ENCODE measurements around the gene MOB3C. TPM values are rescaled to one million over a fixed set of nuclear protein-coding genes. Genes with fewer than 3 reads are reported as not detected.
A peak's percentile ranks its signal among the peaks of the same experiment; 100 is the strongest.

MOB3C gene
- total and polyA plus RNA-seq, 7 experiments from 2014 or later: 9.3 to 25.8 (median 21.7) TPM

DNA sequence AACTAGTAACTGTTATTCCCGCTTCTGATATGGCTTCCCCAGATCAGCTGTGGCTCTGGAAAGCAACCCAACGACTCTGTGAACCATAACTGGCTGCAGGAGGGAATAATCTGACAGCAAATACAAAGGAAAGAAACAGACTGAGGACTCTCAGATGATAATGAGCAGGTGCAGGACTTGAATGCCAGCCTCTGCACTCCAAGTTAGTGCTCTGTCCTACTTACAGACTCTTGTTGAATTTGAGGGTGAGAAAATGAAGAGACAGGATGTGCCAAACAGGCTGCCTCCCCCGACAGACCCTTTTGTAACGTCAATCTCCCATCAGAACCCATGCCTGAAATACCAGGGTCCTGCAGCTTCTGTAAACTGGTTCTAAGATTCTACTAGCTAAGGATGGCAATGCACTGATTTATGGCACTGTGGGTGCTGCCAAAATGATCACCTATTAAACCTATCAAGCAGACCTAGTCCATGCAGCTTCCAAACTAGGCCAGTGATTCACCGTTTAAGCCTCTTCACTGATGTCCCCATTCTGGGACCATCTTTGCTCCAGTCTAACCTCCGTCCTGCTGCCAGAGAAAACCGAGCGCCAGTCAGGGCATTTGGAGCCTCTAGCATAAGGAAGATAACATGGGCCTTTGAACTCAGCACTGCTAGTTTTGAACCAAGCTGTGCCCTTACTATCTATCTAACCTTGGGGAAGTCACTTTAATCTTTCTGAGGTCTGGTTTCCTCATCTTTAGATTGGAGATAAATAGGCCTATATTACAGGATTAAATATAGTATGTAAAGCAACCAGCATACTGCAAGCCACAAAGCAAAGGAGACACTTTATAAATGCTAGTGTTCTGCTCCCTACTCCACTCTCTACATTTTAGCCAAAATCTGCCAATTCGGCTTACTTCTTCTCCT lies 17.3 kb downstream of the MOB3C start:
- ChIA-PET CTCF (interaction anchor here (1.4 kb wide), 1 partner anchor 9 kb away, joined by 3 read pairs; no protein-coding TSS in a partner anchor), POLR2A (interaction anchor here (0.6 to 1.7 kb wide), 2 partner anchors 9 to 63 kb away, joined by 4 to 5 read pairs; no protein-coding TSS in a partner anchor)
- intact Hi-C loops (cut with micrococcal nuclease): loop anchor here in 1 of 2 donors (2.0 kb wide), 1 partner anchor 17 kb away; no protein-coding TSS in a partner anchor
- DNase-seq (no peak), ATAC-seq (no peak)
- H3K27ac ChIP-seq (ENCODE audit: low read depth, low read length): no peak overlapping the region
- no peak overlapping the region for H3K4me3 ChIP-seq (ENCODE audit: low read length)
- H3K27me3 ChIP-seq (ENCODE audit: control insufficient read depth in 2 of 2, insufficient read depth in 2 of 2, low read length in 2 of 2): no peaks in the 10 kb centered on the region
- H3K9me3 ChIP-seq (ENCODE audit: control insufficient read depth in 2 of 3, low read length in 3 of 3): no peaks in the 10 kb centered on the region
- H3K9me3 Mint-ChIP-seq: no peaks in the 10 kb centered on the region
- no peaks in the 10 kb centered on the region for H3K27me3 Mint-ChIP-seq
- H3K4me3 Mint-ChIP-seq: peak overlapping the region in 4 of 10 donors; percentile 7 to 28 (median 17)
- H3K36me3 Mint-ChIP-seq: peaks cover 0 to 45% (median 3%) of the 10 kb centered on the region in 5 donors
- H3K4me1 ChIP-seq (ENCODE audit: control insufficient read depth in 2 of 2, insufficient read depth in 2 of 2, low read length in 2 of 2): peaks cover 23 to 37% of the 10 kb centered on the region in 2 donors
- H3K4me1 Mint-ChIP-seq: peaks cover 52 to 90% (median 73%) of the 10 kb centered on the region in 7 donors
- H3K36me3 ChIP-seq (ENCODE audit: control insufficient read depth in 2 of 3, insufficient read depth in 3 of 3, low read length in 3 of 3): no peaks in the 10 kb centered on the region
- H3K27ac Mint-ChIP-seq: peak overlapping the region in 7 of 9 donors; percentile 6 to 76 (median 41)

DNA sequence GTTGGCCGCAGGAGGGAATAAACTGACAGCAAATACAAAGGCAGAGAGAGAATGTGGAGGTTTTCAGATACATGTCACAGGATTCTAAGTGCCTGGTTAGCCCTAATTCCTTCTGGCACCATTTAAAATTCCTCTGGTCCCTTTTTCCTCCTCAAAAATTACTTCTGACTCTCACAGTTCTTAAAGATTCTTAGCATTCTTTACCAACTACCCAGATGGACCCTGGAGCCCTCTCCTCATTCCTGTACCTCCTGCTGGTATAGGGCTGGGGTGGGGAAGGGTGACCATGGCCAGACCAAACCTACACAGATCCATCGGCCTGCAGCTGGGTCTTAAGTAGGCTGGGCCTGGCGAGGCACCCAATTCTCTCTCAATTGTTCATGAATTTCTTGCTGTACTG lies 19.8 kb downstream of the MOB3C start:
- Mint-ChIP-seq H3K9me3 (no peaks in the 10 kb centered on the region), H3K36me3 (peaks cover 16 to 65% (median 21%) of the 10 kb centered on the region in 5 donors), H3K4me3 (no peak overlapping the region), H3K27me3 (no peaks in the 10 kb centered on the region), H3K27ac (peak overlapping the region in 2 of 9 donors; percentile 4 to 58), H3K4me1 (peaks cover 45 to 89% (median 61%) of the 10 kb centered on the region in 7 donors)
- H3K36me3 ChIP-seq (ENCODE audit: control insufficient read depth in 2 of 3, insufficient read depth in 3 of 3, low read length in 3 of 3): peaks cover 0 to 21% (median 8%) of the 10 kb centered on the region in 3 experiments
- H3K9me3 ChIP-seq (ENCODE audit: control insufficient read depth in 2 of 3, low read length in 3 of 3): no peaks in the 10 kb centered on the region
- no peaks in the 10 kb centered on the region for H3K27me3 ChIP-seq (ENCODE audit: control insufficient read depth in 2 of 2, insufficient read depth in 2 of 2, low read length in 2 of 2)
- ChIA-PET CTCF (no interaction called here), POLR2A (no interaction called here)
- H3K4me1 ChIP-seq (ENCODE audit: control insufficient read depth in 2 of 2, insufficient read depth in 2 of 2, low read length in 2 of 2): peaks cover 13 to 35% of the 10 kb centered on the region in 2 donors
- H3K4me3 ChIP-seq (ENCODE audit: low read length): no peak overlapping the region
- H3K27ac ChIP-seq (ENCODE audit: low read depth, low read length): no peak overlapping the region
- intact Hi-C loops (cut with micrococcal nuclease): no loop called here
- DNase-seq (no peak), ATAC-seq (no peak)

DNA sequence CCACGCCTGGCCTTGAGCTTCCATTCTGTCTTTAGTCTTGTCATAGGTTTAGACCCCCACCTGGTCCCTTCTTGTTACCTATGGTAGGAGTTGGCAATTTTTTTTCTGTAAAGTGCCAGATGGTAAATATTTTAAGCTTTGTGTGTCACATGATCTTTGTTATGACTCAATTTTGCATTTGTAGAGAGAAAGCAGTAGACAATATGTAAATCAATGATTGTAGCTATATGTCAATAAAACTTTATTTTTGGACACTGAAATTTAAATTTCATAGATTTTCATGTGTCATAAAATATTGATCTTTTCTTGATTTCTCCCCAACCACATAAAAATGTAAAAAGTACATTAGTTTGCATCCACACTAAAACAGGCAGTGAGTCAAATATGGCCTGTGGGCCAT lies 20.6 kb downstream of the MOB3C start:
- CTCF ChIA-PET: no interaction called here

GRCh38 chr1:46595127-46595526 lies 21.5 kb downstream of the MOB3C start:
- DNase-seq (no peak), ATAC-seq (peak; percentile 74)
- Histone ChIP-seq H3K36me3 (ENCODE audit: control insufficient read depth in 2 of 3, insufficient read depth in 3 of 3, low read length in 3 of 3) (peaks cover 0 to 38% (median 8%) of the 10 kb centered on the region in 3 experiments), H3K9me3 (ENCODE audit: control insufficient read depth in 2 of 3, low read length in 3 of 3) (no peaks in the 10 kb centered on the region), H3K4me1 (ENCODE audit: control insufficient read depth in 2 of 2, insufficient read depth in 2 of 2, low read length in 2 of 2) (peaks cover 13 to 30% of the 10 kb centered on the region in 2 donors), H3K4me3 (ENCODE audit: low read length) (no peak overlapping the region), H3K27me3 (ENCODE audit: control insufficient read depth in 2 of 2, insufficient read depth in 2 of 2, low read length in 2 of 2) (no peaks in the 10 kb centered on the region), H3K27ac (ENCODE audit: low read depth, low read length) (no peak overlapping the region)
- peaks cover 24 to 67% (median 38%) of the 10 kb centered on the region in 5 donors for H3K36me3 Mint-ChIP-seq
- H3K27me3 Mint-ChIP-seq: no peaks in the 10 kb centered on the region
- POLR2A ChIA-PET: interaction anchor here (2.2 kb wide), 1 partner anchor 8 kb away, joined by 10 read pairs; the partner anchor contains the start of gene MKNK1
- H3K9me3 Mint-ChIP-seq: peaks cover 0 to under 1% (median 0%) of the 10 kb centered on the region in 11 donors
- intact Hi-C loops (cut with micrococcal nuclease): loop anchor here in 1 of 2 donors (1.0 kb wide), 1 partner anchor 9 kb away; the partner anchor contains the start of gene MKNK1
- H3K4me3 Mint-ChIP-seq: peak overlapping the region in 5 of 10 donors; percentile 3 to 55 (median 20)
- peaks cover 33 to 83% (median 52%) of the 10 kb centered on the region in 7 donors for H3K4me1 Mint-ChIP-seq
- CTCF ChIA-PET: no interaction called here
- H3K27ac Mint-ChIP-seq: peak overlapping the region in 6 of 9 donors; percentile 2 to 75 (median 33)

More for the DNA sequence above, 20.6 kb downstream of the MOB3C start:
- Mint-ChIP-seq H3K4me1 (peaks cover 38 to 88% (median 56%) of the 10 kb centered on the region in 7 donors), H3K36me3 (peaks cover 18 to 65% (median 29%) of the 10 kb centered on the region in 5 donors), H3K27ac (peak overlapping the region in 1 of 9 donors; percentile 39), H3K27me3 (no peaks in the 10 kb centered on the region), H3K9me3 (no peaks in the 10 kb centered on the region), H3K4me3 (peak overlapping the region in 2 of 10 donors; percentile 25 to 55)
- Histone ChIP-seq H3K9me3 (ENCODE audit: control insufficient read depth in 2 of 3, low read length in 3 of 3) (no peaks in the 10 kb centered on the region), H3K27me3 (ENCODE audit: control insufficient read depth in 2 of 2, insufficient read depth in 2 of 2, low read length in 2 of 2) (no peaks in the 10 kb centered on the region), H3K36me3 (ENCODE audit: control insufficient read depth in 2 of 3, insufficient read depth in 3 of 3, low read length in 3 of 3) (peaks cover 0 to 29% (median 8%) of the 10 kb centered on the region in 3 experiments), H3K27ac (ENCODE audit: low read depth, low read length) (no peak overlapping the region), H3K4me1 (ENCODE audit: control insufficient read depth in 2 of 2, insufficient read depth in 2 of 2, low read length in 2 of 2) (peaks cover 13 to 35% of the 10 kb centered on the region in 2 donors), H3K4me3 (ENCODE audit: low read length) (no peak overlapping the region)
- ATAC-seq (no peak), DNase-seq (no peak)
- POLR2A ChIA-PET: no interaction called here
- intact Hi-C loops (cut with micrococcal nuclease): no loop called here

DNA sequence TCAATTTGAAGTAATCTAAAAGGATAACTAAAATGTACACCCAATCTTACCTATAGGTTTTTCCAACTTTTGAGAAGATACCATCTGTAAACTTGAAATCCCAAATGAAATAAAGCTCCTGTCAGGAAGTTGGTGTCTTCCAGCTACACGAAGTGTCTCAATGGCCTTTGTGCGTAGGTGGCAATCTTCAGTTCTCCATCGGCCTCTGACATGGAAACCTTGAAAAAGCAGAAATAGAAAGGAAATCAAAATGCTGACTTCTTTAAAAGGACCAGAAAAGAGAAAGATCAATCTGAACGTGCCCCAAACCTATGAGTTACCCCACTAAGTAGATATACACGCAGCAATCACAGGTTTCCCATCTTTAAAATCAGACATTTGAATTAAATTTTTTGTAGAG lies 22.5 kb downstream of the MOB3C start:
- ATAC-seq (no peak), DNase-seq (no peak)
- H3K9me3 ChIP-seq (ENCODE audit: control insufficient read depth in 2 of 3, low read length in 3 of 3): no peaks in the 10 kb centered on the region
- intact Hi-C loops (cut with micrococcal nuclease): no loop called here
- ChIA-PET CTCF (no interaction called here), POLR2A (interaction anchor here (2.2 kb wide), 1 partner anchor 10 kb away, joined by 10 read pairs; the partner anchor contains the start of gene MKNK1)
- peak overlapping the region in 1 of 9 donors; percentile 75 for H3K27ac Mint-ChIP-seq
- no peak overlapping the region for H3K4me3 ChIP-seq (ENCODE audit: low read length)
- no peak overlapping the region for H3K27ac ChIP-seq (ENCODE audit: low read depth, low read length)
- no peaks in the 10 kb centered on the region for H3K27me3 Mint-ChIP-seq
- peak overlapping the region in 1 of 10 donors; percentile 55 for H3K4me3 Mint-ChIP-seq
- peaks cover 13 to 20% of the 10 kb centered on the region in 2 donors for H3K4me1 ChIP-seq (ENCODE audit: control insufficient read depth in 2 of 2, insufficient read depth in 2 of 2, low read length in 2 of 2)
- peaks cover 0 to 10% (median 0%) of the 10 kb centered on the region in 11 donors for H3K9me3 Mint-ChIP-seq
- H3K27me3 ChIP-seq (ENCODE audit: control insufficient read depth in 2 of 2, insufficient read depth in 2 of 2, low read length in 2 of 2): no peaks in the 10 kb centered on the region
- H3K36me3 Mint-ChIP-seq: peaks cover 35 to 76% (median 49%) of the 10 kb centered on the region in 5 donors
- H3K4me1 Mint-ChIP-seq: peaks cover 24 to 73% (median 47%) of the 10 kb centered on the region in 7 donors
- peaks cover 0 to 49% (median 8%) of the 10 kb centered on the region in 3 experiments for H3K36me3 ChIP-seq (ENCODE audit: control insufficient read depth in 2 of 3, insufficient read depth in 3 of 3, low read length in 3 of 3)

DNA sequence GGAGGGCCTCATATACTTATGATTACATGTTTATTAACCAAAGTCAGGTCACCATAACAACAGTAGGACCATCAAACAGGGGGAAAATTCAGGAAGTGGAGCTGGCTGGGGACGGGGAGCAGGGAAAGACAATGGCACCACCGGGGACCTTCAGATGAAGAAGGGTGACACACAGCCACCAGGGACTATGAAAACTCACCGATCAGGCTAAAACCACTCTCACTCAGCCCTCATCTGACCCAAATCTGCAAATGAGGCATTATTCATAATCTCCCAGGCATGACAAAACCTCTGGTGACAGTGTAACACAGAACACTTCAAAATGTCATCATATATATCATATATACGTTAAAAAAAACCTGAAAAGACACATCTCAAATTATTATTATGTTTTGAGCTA lies 23.8 kb downstream of the MOB3C start:
- Histone ChIP-seq H3K4me3 (ENCODE audit: low read length) (no peak overlapping the region), H3K27ac (ENCODE audit: low read depth, low read length) (no peak overlapping the region), H3K4me1 (ENCODE audit: control insufficient read depth in 2 of 2, insufficient read depth in 2 of 2, low read length in 2 of 2) (peaks cover 13 to 15% of the 10 kb centered on the region in 2 donors), H3K27me3 (ENCODE audit: control insufficient read depth in 2 of 2, insufficient read depth in 2 of 2, low read length in 2 of 2) (no peaks in the 10 kb centered on the region), H3K9me3 (ENCODE audit: control insufficient read depth in 2 of 3, low read length in 3 of 3) (no peaks in the 10 kb centered on the region), H3K36me3 (ENCODE audit: control insufficient read depth in 2 of 3, insufficient read depth in 3 of 3, low read length in 3 of 3) (peaks cover 0 to 51% (median 8%) of the 10 kb centered on the region in 3 experiments)
- DNase-seq (no peak), ATAC-seq (no peak)
- H3K9me3 Mint-ChIP-seq: peaks cover 0 to 13% (median 0%) of the 10 kb centered on the region in 11 donors
- peak overlapping the region in 1 of 9 donors; percentile 41 for H3K27ac Mint-ChIP-seq
- H3K36me3 Mint-ChIP-seq: peaks cover 38 to 75% (median 52%) of the 10 kb centered on the region in 5 donors
- no peak overlapping the region for H3K4me3 Mint-ChIP-seq
- ChIA-PET POLR2A (no interaction called here), CTCF (no interaction called here)
- intact Hi-C loops (cut with micrococcal nuclease): no loop called here
- peaks cover 20 to 66% (median 40%) of the 10 kb centered on the region in 7 donors for H3K4me1 Mint-ChIP-seq
- H3K27me3 Mint-ChIP-seq: no peaks in the 10 kb centered on the region

All from naive thymus-derived CD4-positive, alpha-beta T cell (primary cell).